ENCODE data around the gene ZNF23.

- no peak for TF ChIP-seq POLR2A (IDR thresholded peaks at IDR 0.05)
- TF ChIP-seq CTCF (IDR thresholded peaks at IDR 0.05): no peak
Observed at GRCh38 chr16:71464231-71464630, 2.2 kb upstream of the ZNF23 start.

Measured in thyroid gland (tissue), 4 donors.